HG03045 (cell line): ENCODE measurements around the gene MIR17HG.
"Not testable (repeated sequence)": the region's sequence is repeated elsewhere in the genome, so short reads cannot be mapped to it uniquely, and the experiment has no call there.

ENCODE experiments used
- ATAC-seq: cut with Tn5 transposase; IDR thresholded peaks from one replicate; pipeline ENCODE4 v1.9.1; 2021; ENCODE audit warnings: mild to moderate bottlenecking, moderate library complexity; ENCODE audit not compliant: unreplicated experiment

MIR17HG gene

GRCh38 chr13:91346850-91347201 lies 661 bp upstream of the MIR17HG start:
- peak; percentile 12 for ATAC-seq

DNA sequence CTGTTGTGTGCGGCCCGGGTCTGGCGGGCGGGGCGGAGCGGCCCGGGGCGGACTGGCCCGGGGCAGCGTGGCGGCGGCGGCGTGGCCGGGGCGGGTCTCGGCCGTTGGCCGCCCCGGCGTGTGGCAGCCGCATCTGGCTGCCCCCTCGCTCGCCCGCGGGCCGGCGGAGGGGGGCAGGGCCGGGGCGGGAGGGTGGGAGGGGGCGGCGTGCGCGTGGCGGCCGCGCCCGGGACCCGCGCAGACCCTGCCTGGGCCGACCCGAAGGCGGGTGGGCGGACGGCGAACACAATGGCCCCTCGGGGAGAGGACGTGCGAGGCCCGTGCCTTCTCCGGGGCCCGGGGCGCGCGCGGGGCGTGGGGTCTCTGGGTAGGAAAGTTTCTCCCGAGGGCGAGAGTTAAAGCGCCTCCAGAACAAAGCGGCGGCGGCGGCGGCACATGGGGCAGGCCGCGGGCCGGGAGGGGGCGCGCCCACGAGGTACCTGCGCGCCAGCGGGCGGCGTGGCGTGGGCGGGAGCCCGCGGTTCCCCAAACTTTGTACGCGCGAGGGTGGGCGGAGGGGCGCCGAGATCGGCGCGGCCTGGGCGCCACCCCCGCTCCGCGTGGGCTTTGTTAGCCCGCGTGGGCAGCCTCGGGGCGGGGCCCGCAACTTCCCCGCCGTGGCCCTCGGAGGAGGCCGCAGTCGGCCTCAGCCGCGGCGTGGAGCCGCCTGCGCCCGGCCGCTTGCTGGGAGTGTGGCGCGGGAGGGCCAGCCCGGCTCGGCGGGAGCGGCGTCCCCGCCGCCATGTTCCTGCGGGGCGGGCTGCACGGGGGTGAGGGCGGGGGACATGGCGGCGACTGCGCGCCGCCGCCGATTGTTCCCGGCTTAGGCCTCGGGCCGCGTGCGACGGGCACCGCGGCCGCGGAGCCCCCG lies 764 bp downstream of the MIR17HG start:
- ATAC-seq, result peak; percentile 35

- ATAC-seq, result peak; percentile 55
Measured at GRCh38 chr13:91348906-91349435, 1.5 kb downstream of the MIR17HG start.

GRCh38 chr13:91349992-91350911 lies 2.8 kb downstream of the MIR17HG start:
- no peak for ATAC-seq

GRCh38 chr13:91351123-91351522 lies 3.6 kb downstream of the MIR17HG start:
- ATAC-seq, result no peak

DNA sequence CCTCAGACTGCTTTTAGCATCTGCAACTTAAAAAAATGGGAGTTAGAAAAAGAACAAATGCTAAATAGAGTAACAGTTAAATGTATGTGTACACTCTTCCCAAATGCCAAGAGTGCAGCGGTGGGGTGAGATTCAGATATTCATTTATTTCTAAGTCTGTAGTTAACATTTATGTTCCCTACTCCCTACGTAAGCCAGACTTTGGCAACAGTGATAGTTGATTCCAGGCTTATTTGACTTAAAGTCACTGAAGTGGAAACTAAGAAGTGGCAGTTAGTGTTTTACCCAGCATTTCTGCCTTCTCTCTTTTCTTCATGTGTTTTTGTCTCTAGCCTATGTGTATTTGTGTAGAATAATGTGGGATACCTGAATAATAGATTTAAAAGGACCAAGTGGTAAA lies 4.5 kb downstream of the MIR17HG start:
- ATAC-seq, result no peak

DNA sequence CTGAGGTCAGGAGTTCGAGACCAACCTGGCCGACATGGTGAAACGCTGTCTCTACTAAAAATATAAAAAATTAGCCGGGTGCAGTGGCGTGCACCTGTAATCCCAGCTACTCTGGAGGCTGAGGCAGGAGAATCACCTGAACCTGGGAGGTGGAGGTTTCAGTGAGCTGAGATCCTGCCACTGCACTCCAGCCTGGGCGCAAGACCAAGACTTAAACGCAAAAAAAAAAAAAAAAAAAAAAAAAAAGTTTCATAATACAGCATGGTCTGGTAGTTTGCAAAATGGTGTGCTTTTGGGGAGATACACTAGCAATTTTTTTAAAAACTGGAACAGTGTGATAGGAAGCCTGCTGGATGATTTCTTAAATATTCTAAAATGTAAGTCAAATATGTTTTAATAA lies 5.4 kb downstream of the MIR17HG start:
- ATAC-seq, result not testable (repeated sequence)

DNA sequence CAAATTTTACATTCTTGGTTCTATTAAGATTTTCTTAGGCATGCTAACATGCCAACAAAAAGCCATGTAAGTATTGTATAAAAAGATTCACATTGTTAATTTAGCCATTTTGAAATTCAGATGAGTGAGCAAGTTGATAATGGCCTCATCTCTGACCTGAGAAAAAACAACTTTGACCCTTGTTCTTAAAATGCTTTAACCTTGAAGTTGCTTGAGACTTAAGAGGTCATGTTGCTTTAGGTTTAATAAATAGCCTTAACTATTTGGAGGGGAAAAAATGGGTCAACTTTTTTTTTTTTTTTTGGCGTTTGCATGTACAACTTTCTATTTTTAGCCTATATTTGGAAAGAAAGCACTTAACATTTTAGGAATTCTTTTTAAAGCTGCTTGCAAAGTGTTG lies 6.0 kb downstream of the MIR17HG start:
- ATAC-seq, result no peak

DNA sequence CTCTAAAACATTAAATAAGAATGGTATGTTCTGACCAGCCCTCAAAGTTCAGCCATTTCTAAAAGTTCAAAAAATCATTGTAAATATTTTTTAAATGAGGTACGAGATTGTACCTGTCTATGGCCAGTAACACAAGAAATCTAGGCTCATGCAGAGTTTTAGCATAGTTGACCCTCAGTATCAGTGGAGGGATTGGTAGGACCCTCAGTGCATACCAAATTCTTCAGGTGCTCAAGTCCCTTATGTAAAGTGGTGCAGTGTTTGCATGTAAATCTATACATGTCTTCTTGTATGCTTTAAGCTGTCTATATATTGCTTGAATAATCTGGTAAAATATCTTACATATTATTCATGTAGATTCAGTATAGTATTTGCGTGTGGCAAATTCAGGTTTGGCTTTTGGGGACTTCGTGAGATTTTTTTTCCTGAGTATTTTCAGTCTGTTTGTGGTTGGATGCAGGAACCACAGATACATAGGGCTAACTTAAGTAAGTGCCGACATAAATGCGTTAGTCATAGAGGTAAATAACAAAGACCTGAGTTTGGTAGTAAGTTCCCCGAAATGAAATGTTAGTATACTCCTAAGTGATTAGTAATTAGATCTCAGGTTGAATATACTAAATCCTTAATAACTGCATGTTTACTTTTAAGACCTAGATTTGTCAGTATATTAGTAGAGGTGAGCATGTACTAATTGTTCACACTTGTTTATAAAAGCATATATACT lies 7.8 kb downstream of the MIR17HG start:
- no peak for ATAC-seq

- no peak for ATAC-seq
Measured at GRCh38 chr13:91355826-91356710, 8.6 kb downstream of the MIR17HG start.

GRCh38 chr13:91356919-91357612 lies 9.6 kb downstream of the MIR17HG start:
- ATAC-seq, result no peak

- no peak for ATAC-seq
Measured at GRCh38 chr13:91357613-91358386, 10.3 kb downstream of the MIR17HG start.

- ATAC-seq, result no peak
Measured at GRCh38 chr13:91358387-91358782, 10.9 kb downstream of the MIR17HG start.

- no peak for ATAC-seq
Measured at GRCh38 chr13:91359111-91359510, 11.6 kb downstream of the MIR17HG start.

GRCh38 chr13:91359631-91360030 lies 12.1 kb downstream of the MIR17HG start:
- no peak for ATAC-seq

DNA sequence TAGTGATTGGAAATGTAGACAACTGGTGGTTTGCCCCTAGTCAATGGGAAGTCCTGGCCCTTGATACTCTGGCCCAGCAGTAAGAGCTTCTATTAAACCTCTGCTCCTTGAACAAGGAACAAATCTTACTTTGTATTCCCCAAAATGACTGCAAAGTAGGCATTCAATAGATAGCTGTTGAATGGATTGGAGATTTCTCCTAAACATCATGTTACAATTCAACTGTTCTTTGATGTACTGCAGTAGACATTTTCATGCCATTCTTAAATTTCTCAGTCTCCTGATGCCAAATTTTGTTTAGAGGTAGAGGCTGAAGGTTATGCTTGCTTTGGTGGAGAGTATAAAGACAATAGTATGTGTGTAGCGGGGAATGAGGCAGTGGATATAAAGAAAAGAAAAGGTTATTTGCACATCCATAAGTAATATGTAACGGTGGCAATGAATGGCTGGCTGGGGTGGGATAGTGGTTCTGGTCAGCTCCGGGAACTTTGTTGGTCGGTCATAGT lies 12.8 kb downstream of the MIR17HG start:
- no peak for ATAC-seq

DNA sequence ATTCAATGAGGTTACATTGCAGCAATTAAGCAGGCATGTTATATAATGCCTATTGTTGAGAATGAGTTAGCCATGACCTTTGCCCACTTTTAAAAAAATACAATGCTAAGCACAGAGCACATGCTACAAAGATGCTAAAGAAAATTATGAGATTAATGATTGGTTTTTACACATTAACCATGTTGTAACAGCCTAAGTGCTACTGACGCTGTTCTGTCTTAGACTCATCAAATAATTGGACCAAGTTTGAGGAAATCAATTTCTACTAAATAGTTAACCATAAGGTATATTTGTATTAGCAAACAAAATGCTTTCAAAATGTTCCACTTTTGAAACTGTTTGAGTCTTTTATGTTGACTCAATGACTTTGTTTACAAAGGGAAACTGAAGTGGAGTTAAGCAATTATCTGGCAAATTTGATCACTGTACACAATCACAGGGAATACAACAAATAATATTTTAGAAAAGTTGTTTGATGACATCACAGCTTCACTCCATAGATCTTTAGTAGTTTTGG lies 14.3 kb downstream of the MIR17HG start:
- no peak for ATAC-seq

- ATAC-seq, result no peak
Measured at GRCh38 chr13:91362908-91363307, 15.4 kb downstream of the MIR17HG start.
